HCT116 (cell line): ENCODE measurements around the gene ADAMTS13. TPM values are rescaled to one million over a fixed set of nuclear protein-coding genes. Genes with fewer than 3 reads are reported as not detected.

Experiments
- ATAC-seq: fragments of 200-7000 bp; cut with Tn5 transposase; 2 replicates; pipeline ENCODE4 v1.9.1; 2020; ENCODE audit warnings: mild to moderate bottlenecking, moderate library complexity
- BruUV-seq: library from RNA; stranded (reverse); fragments of 400-500 nt; replicated peaks from 2 replicates; lab custom pipeline; 2021; lab: Mats Ljungman, UMichigan
- CTCF ChIA-PET: fragments of 300-600 bp; sonication (Branson Sonifier 250); formaldehyde crosslinking; loops from one replicate; lab custom pipeline; 2021; ENCODE audit warnings: antibody characterized with exemption; lab: Charles Lee
- POLR2A ChIA-PET: fragments of 300-600, 350-600 bp; sonication (Branson Sonifier 250); formaldehyde crosslinking; loops from one replicate; lab custom pipeline; 2021; ENCODE audit warnings: antibody characterized with exemption; lab: Charles Lee
- RAD21 ChIA-PET, 2 experiments: fragments of 300-600 bp; sonication (Branson Sonifier 250); formaldehyde crosslinking; loops; one replicate each; lab custom pipeline; 2023; ENCODE audit warnings: low total read pairs in 2 of 2; ENCODE audit not compliant: uncharacterized antibody in 2 of 2, unreplicated experiment in 2 of 2, low non-redundant PET in 1 of 2; lab: Charles Lee
- DNase-seq: peaks from one replicate; pipeline ENCODE4 v3.0.0-alpha.2; 2010; ENCODE audit warnings: low read depth, low spot score
- H2AFZ ChIP-seq: fragments of 200-600 bp; shearing (Covaris generic), sonication (generic); 2 replicates; pipeline ENCODE4 v1.6.1; 2017; ENCODE audit warnings: low read depth, mixed run types, mixed read lengths, antibody characterized with exemption, low read length; ENCODE audit not compliant: poor library complexity, severe bottlenecking
- H3K27ac ChIP-seq: 2 replicates; pipeline ENCODE4 v1.5.1; 2012; ENCODE audit warnings: low read depth, low read length
- H3K27me3 ChIP-seq: fragments of 200-600 bp; sonication (generic); 2 replicates; pipeline ENCODE4 v1.6.1; 2016; ENCODE audit warnings: mixed run types, low read length, mixed read lengths; ENCODE audit not compliant: insufficient read depth
- H3K36me3 ChIP-seq, 2 experiments: fragments of 200-500 bp in 1 of 2; fragments of 200-600 bp in 1 of 2; sonication (Bioruptor generic) in 1 of 2; sonication (generic) in 1 of 2; 2 replicates each; pipeline versions ENCODE4 v1.5.1 to v1.6.1; 2014 to 2016; ENCODE audit warnings: low read length in 2 of 2, inconsistent platforms in 1 of 2, mixed read lengths in 1 of 2, mixed run types in 1 of 2; ENCODE audit not compliant: insufficient read depth in 2 of 2, control insufficient read depth in 1 of 2
- H3K4me1 ChIP-seq, 2 experiments: fragments of 200-600 bp in 1 of 2; sonication (generic) in 1 of 2; 2 replicates each; pipeline versions ENCODE4 v1.5.1 to v1.6.1; 2012 to 2017; ENCODE audit warnings: low read length in 2 of 2, inconsistent platforms in 1 of 2, mild to moderate bottlenecking in 1 of 2, mixed read lengths in 1 of 2, mixed run types in 1 of 2, moderate library complexity in 1 of 2; ENCODE audit not compliant: insufficient read depth in 2 of 2, control insufficient read depth in 1 of 2
- H3K4me2 ChIP-seq: fragments of 200-600 bp; sonication (generic); 2 replicates; pipeline ENCODE4 v1.6.1; 2017; ENCODE audit warnings: mixed run types, low read length, mixed read lengths
- H3K4me3 ChIP-seq, 2 experiments: fragments of 200-600 bp in 1 of 2; sonication (generic) in 1 of 2; replicated peaks in 1 of 2; 2 replicates each; pipeline ENCODE4 v1.5.1; 2011 to 2016; ENCODE audit warnings: low read length in 2 of 2, control low read depth in 1 of 2, low read depth in 1 of 2, mild to moderate bottlenecking in 1 of 2, mixed read lengths in 1 of 2, mixed run types in 1 of 2
- H3K79me2 ChIP-seq: fragments of 200-600 bp; sonication (generic); 2 replicates; pipeline ENCODE4 v1.6.1; 2017; ENCODE audit warnings: mild to moderate bottlenecking, mixed run types, low read length, moderate library complexity, mixed read lengths; ENCODE audit not compliant: insufficient read depth
- H3K9ac ChIP-seq: fragments of 200-600 bp; sonication (generic); 2 replicates; pipeline ENCODE4 v1.6.1; 2016; ENCODE audit warnings: low read length, mixed read lengths
- H3K9me2 ChIP-seq: fragments of 200-600 bp; sonication (generic), shearing (Covaris generic); 2 replicates; pipeline ENCODE4 v1.6.1; 2017; ENCODE audit warnings: mixed run types, mild to moderate bottlenecking, moderate library complexity; ENCODE audit not compliant: insufficient read depth
- H3K9me3 ChIP-seq, 2 experiments: fragments of 200-500 bp in 1 of 2; fragments of 200-600 bp in 1 of 2; sonication (Bioruptor generic) in 1 of 2; sonication (generic) in 1 of 2; 2 replicates each; pipeline ENCODE4 v1.6.1; 2014 to 2017; ENCODE audit warnings: low read length in 2 of 2, mixed read lengths in 2 of 2, inconsistent platforms in 1 of 2, low read depth in 1 of 2, mild to moderate bottlenecking in 1 of 2, mixed run types in 1 of 2, moderate library complexity in 1 of 2; ENCODE audit not compliant: control insufficient read depth in 1 of 2, insufficient read depth in 1 of 2
- H4K20me1 ChIP-seq: fragments of 200-600 bp; sonication (generic), shearing (Covaris generic); 2 replicates; pipeline ENCODE4 v1.6.1; 2017; ENCODE audit warnings: mixed run types, mild to moderate bottlenecking, moderate library complexity; ENCODE audit not compliant: insufficient read depth
- CBX3 ChIP-seq: IDR thresholded peaks from 2 replicates; pipeline ENCODE4 v1.6.1; 2012; ENCODE audit warnings: low read depth
- EGR1 ChIP-seq: IDR thresholded peaks from 2 replicates; pipeline ENCODE4 v1.6.1; 2012; ENCODE audit warnings: low read depth
- ELF1 ChIP-seq: IDR thresholded peaks from 2 replicates; pipeline ENCODE4 v1.6.1; 2012; ENCODE audit warnings: low read depth, borderline replicate concordance
- EZH2 ChIP-seq: fragments of 200-600 bp; sonication (generic); IDR thresholded peaks from 2 replicates; pipeline ENCODE4 v1.6.1; 2017; ENCODE audit warnings: antibody characterized with exemption, mixed run types
- EZH2phosphoT487 ChIP-seq: fragments of 200-600 bp; IDR thresholded peaks from 2 replicates; pipeline ENCODE4 v1.6.1; 2018; ENCODE audit warnings: antibody characterized with exemption, borderline replicate concordance
- POLR2A ChIP-seq: IDR thresholded peaks from 2 replicates; pipeline ENCODE4 v1.7.0; 2011; ENCODE audit warnings: borderline replicate concordance; ENCODE audit not compliant: insufficient read depth, insufficient read length; ENCODE audit errors: extremely low read depth
- SRF ChIP-seq: IDR thresholded peaks from 2 replicates; pipeline ENCODE4 v1.6.1; 2012; ENCODE audit warnings: low read depth
- TCF7L2 ChIP-seq: IDR thresholded peaks from 2 replicates; pipeline ENCODE4 v1.7.0; 2011; ENCODE audit warnings: borderline replicate concordance, inconsistent platforms; ENCODE audit not compliant: insufficient read depth, insufficient read length; ENCODE audit errors: extremely low read depth
- YY1 ChIP-seq: IDR thresholded peaks from 2 replicates; pipeline ENCODE4 v1.6.1; 2011; ENCODE audit warnings: low read length, low read depth, moderate library complexity, mild to moderate bottlenecking; ENCODE audit not compliant: insufficient replicate concordance; ENCODE audit errors: extremely low read depth
- ZNF274 ChIP-seq: fragments of 200-500 bp; sonication (Bioruptor generic); IDR thresholded peaks from 2 replicates; pipeline ENCODE4 v1.6.1; 2014; ENCODE audit warnings: mild to moderate bottlenecking, low read depth, low read length, inconsistent platforms
- intact Hi-C: fragments of 100-400 bp; cut with micrococcal nuclease; formaldehyde crosslinking; loops from 2 replicates; pipeline ENCODE4 v1.10.0; 2022
- total RNA-seq: library from RNA; stranded (reverse); gene quantifications from one replicate; pipeline ENCODE4 v1.2.1, GENCODE V29; 2021; ENCODE audit not compliant: unreplicated experiment
- TF ChIP-seq, protein P1 (sequence below): IDR thresholded peaks from 2 replicates; pipeline ENCODE4 v1.6.1; 2012
- TF ChIP-seq, protein P2 (sequence below), 3 experiments: fragments of 200-600 bp in 1 of 3; sonication (generic) in 1 of 3; IDR thresholded peaks in 2 of 3; conservative IDR thresholded peaks in 1 of 3; 2 replicates each; pipeline ENCODE4 v1.5.1; 2012 to 2017; ENCODE audit warnings: low read depth in 2 of 3, low read length in 2 of 3, antibody characterized with exemption in 1 of 3, borderline replicate concordance in 1 of 3, control low read depth in 1 of 3, mild to moderate bottlenecking in 1 of 3, mixed read lengths in 1 of 3, mixed run types in 1 of 3, moderate library complexity in 1 of 3; ENCODE audit not compliant: insufficient read depth in 1 of 3
- TF ChIP-seq, protein P3 (sequence below): IDR thresholded peaks from 2 replicates; pipeline ENCODE4 v1.6.1; 2011; ENCODE audit warnings: mild to moderate bottlenecking, low read length, moderate library complexity; ENCODE audit not compliant: insufficient replicate concordance; ENCODE audit errors: extremely low read depth

The ADAMTS13 gene
- total RNA-seq, 1 experiment from 2014 or later = 9.2 TPM

DNA sequence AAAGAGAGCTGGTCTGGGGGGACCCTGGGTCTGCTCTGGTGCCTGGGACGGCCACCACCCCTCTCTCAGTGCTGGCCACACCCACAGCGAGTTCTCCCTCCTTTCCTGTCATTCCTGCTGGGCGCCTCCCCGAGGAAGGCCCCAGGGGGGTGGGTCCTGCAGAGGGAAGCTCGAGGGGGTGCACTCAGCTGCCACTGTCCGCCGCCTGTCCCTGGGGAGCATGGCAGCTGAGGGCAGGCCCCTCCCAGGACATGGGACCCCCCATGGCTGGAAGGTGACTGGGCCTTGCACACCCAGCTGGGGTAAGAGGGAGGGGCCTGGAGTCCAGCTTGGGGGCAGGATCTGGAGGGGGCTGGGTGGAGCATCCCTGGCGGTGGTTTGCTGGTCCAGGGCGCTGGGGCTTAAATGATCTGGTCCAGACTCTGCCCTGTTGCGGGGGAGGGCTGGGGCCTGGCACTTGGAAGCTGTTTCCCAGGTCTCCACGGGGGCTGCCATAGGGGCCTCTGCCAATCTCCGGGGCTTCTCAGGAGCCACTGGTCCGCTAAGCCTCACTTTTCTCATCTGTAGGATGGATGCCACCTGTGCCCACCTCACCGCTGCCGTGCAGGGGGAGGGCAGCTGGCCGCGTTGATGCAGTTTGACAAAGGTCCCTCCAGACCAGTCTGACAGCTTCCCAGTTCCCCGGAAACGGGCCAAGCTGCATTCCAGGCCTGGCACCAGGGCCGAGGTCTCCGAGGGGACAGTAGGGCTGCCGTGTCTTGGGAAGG, 62.7 kb downstream of the ADAMTS13 start:
- Histone ChIP-seq H3K79me2 (no peaks in the 10 kb centered on the region), H3K4me1 (peaks cover 19 to 24% of the 10 kb centered on the region in 2 experiments; a peak in 3 of 4 replicates), H3K9ac (no peak overlapping the region), H3K36me3 (no peaks in the 10 kb centered on the region), H3K9me3 (no peaks in the 10 kb centered on the region), H3K4me2 (peak overlapping the region; percentile 25), H3K4me3 (no peak overlapping the region), H4K20me1 (no peaks in the 10 kb centered on the region), H3K27ac (no peak overlapping the region; the same call in 1 of the 2 replicates), H3K27me3 (no peaks in the 10 kb centered on the region), H2AFZ (no peak overlapping the region), H3K9me2 (no peaks in the 10 kb centered on the region)
- RAD21 ChIA-PET = interaction anchor here in 1 of 2 experiments (0.6 kb wide), 1 partner anchor 486 kb away, joined by 3 read pairs; no protein-coding TSS in a partner anchor
- ATAC-seq (peak; percentile 55), DNase-seq (no peak)
- BruUV-seq = no TSS peak
- CTCF ChIA-PET = interaction anchor here (1.5 to 1.7 kb wide), 2 partner anchors 299 to 463 kb away, joined by 4 to 15 read pairs; no protein-coding TSS in a partner anchor
- TF ChIP-seq EGR1 = no peak
- TF ChIP-seq EZH2phosphoT487 = no peak
- no peak for TF ChIP-seq POLR2A
- TF ChIP-seq YY1 = no peak
- TF ChIP-seq EZH2 = no peak
- TF ChIP-seq, protein P1, sequence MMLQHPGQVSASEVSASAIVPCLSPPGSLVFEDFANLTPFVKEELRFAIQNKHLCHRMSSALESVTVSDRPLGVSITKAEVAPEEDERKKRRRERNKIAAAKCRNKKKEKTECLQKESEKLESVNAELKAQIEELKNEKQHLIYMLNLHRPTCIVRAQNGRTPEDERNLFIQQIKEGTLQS = no peak
- TF ChIP-seq CBX3 = no peak
- no peak for TF ChIP-seq ELF1
- TF ChIP-seq ZNF274 = no peak
- no peak for TF ChIP-seq TCF7L2
- TF ChIP-seq, protein P2, sequence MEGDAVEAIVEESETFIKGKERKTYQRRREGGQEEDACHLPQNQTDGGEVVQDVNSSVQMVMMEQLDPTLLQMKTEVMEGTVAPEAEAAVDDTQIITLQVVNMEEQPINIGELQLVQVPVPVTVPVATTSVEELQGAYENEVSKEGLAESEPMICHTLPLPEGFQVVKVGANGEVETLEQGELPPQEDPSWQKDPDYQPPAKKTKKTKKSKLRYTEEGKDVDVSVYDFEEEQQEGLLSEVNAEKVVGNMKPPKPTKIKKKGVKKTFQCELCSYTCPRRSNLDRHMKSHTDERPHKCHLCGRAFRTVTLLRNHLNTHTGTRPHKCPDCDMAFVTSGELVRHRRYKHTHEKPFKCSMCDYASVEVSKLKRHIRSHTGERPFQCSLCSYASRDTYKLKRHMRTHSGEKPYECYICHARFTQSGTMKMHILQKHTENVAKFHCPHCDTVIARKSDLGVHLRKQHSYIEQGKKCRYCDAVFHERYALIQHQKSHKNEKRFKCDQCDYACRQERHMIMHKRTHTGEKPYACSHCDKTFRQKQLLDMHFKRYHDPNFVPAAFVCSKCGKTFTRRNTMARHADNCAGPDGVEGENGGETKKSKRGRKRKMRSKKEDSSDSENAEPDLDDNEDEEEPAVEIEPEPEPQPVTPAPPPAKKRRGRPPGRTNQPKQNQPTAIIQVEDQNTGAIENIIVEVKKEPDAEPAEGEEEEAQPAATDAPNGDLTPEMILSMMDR (IDR thresholded peaks at IDR 0.05 in 2 of 3, conservative IDR thresholded peaks at IDR 0.05 in 1 of 3; ENCODE audit: borderline replicate concordance in 1 of 3, insufficient read depth in 1 of 3, low read depth in 2 of 3, low read length in 2 of 3) = no peak
- no peak for TF ChIP-seq SRF
- TF ChIP-seq, protein P3, sequence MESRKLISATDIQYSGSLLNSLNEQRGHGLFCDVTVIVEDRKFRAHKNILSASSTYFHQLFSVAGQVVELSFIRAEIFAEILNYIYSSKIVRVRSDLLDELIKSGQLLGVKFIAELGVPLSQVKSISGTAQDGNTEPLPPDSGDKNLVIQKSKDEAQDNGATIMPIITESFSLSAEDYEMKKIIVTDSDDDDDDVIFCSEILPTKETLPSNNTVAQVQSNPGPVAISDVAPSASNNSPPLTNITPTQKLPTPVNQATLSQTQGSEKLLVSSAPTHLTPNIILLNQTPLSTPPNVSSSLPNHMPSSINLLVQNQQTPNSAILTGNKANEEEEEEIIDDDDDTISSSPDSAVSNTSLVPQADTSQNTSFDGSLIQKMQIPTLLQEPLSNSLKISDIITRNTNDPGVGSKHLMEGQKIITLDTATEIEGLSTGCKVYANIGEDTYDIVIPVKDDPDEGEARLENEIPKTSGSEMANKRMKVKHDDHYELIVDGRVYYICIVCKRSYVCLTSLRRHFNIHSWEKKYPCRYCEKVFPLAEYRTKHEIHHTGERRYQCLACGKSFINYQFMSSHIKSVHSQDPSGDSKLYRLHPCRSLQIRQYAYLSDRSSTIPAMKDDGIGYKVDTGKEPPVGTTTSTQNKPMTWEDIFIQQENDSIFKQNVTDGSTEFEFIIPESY = no peak
- intact Hi-C loops = loop anchor here (5.0 kb wide), 2 partner anchors 128 to 148 kb away; partner anchors contain the start of genes SURF1, SURF2 and SURF6
- POLR2A ChIA-PET = interaction anchor here (1.3 kb wide), 1 partner anchor 25 kb away, joined by 4 read pairs; the partner anchor contains the start of gene CACFD1
